OCI-M1 (cell line): Measurements from ENCODE around the gene TK2.
"Not testable (repeated sequence)": the region's sequence is repeated elsewhere in the genome, so short reads cannot be mapped to it uniquely, and the experiment has no call there.

ENCODE experiments used
- DNase-seq: peaks from one replicate; lab custom pipeline; 2025; lab: John Stamatoyannopoulos, UW

TK2 gene

DNA sequence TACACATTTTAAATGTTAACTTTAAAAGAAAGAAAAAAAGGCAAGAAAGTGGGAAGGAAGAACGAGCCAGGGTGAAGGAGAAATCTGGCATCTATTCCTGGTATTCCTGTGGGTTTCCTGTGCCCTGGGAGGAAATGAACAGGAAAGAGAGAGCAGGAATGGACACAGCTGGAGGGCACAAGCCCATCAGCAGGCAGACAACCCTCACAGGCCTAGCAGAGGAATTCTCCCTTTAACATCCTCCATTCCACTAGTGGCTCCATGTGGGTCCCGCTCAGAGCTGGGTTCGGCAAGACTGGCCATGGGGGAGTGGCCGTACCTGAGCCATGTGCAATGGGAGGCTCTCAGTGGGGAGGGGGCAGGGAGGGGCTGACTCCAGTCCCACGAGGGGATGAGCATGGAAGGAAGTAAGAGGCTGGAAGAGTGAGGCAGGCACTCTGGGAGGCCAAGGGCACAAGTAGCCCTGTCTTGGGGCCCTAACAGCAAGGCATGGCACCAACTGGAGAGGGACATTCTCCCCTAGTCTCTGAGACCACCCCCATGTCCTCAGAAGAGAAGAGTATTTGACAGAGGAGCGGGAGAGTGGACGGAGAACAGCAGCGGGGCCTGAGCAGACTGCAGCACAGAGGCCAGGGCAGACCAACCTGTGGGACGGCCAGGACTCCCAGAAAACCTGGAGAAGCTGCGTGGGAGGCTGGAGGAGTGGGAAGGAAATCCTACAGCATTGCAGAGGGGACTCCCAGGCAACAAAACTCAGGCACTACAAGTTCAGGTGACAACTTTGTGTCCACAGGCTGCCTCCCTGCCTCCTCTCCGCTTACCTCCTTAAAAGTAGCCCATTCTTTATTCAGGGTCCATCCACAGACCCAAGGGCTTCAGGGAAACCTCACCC is 30.2 kb downstream of the TK2 start:
- DNase-seq: no peak

GRCh38 chr16:66517586-66518263 is 32.2 kb downstream of the TK2 start:
- no peak for DNase-seq

DNA sequence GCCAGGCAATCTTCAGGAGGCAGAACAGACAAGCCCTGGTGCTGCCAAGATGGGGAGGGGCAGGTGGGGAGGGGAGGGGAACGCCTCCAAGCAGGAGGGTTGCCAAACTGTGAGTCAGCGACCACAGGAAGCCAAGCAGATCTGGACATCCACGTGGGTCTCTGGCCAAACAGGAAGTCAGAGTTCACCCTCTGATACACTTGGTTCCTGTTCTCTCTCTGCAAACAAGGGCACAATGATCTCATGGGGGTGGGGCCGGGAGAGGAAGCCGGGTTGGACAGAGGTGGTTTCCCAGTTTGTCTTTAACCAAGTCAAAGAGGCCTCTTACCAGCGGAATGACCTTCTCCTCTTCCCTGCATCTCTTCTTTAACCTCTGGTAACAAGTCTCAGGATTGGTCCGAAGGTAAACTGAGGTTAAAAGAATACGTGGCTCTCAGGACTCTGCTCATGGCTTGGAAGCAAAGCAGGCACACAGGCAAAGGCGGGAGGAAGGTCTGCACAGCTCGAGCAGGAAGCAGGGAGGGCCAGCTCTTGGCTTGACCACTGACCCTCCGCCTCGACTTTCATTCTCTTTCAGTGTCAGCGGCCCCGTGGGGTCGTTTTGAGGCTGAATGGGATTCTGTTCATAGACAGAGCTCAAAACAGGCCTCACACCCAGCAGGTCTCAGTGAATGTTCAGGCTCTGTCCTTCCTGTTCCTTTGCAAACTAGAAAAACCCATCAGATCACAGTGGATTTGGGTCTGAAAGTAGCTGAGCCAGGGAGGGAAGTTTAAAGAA is 32.9 kb downstream of the TK2 start:
- peak; percentile 98 for DNase-seq

DNA sequence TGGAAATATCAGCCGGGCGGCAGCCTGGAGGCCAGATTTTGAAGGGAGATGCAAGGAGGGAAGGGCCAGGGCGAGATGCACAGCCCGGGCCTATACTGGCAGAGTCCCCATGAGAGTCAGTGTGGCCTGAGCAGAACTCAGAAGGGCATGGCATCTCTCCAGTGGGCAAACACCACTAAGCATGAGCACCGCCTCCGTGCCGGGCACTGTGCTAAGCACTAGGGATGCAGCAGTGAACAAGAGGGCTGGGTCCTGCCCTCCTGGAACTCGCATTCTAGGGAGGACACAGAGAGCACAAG is 33.5 kb downstream of the TK2 start:
- DNase-seq: no peak

- DNase-seq: peak; percentile 45
Observed at GRCh38 chr16:66515596-66516508, 34.1 kb downstream of the TK2 start.

DNA sequence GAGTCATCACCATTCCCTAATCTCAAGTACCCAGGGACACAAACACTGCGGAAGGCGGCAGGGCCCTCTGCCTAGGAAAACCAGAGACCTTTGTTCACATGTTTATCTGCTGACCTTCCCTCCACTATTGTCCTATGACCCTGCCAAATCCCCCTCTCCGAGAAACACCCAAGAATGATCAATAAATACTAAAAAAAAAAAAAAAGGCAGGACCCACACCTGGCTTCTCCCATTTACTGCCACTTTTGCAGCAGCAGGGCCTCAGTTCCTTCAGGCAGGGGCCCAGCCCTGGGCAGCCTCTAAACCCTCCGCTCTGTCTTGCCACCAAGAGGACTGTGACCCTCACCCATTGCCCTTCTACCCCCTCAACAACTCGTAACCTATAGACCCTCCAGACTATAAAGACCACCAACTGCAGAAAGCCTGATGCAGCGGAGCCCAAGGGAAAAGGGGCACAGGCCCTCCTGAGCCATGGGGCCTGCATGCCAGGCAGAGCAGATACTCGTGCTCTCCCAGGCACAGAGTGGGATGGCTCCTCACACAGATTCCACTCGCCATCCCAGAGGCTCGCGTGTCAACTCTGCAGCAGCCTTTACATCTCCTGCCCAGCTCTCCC is 34.8 kb downstream of the TK2 start:
- DNase-seq: not testable (repeated sequence)

- DNase-seq: not testable (repeated sequence)
Observed at GRCh38 chr16:66514391-66514790, 35.5 kb downstream of the TK2 start.

DNA sequence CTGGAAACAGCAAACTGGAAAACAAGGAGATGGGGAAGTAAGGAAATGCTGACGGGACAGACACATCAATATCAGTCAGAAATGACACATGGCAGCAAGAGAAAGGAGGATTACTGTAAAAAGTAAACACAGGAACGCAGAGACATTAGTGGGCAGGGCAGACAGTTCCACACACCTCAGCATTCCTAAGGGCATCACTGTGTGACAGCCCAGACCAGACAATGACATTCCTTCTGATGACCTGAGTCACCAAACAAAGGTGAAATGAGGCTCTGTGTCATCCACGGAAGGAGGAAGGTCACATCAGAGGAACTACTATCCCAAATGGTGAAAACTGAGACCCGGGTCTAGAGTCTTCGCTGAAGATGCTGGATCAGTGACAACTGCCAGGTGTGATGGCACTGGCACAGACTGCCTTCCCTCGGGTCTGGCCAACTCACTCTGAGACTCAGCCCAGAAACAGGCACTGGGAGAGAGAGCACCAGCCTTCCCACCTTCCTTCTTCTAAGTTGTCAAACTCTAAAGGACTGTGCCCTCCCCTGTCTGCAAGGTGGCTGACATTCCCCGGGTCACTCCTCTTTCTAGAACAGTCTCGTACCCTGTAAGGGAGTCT is 36.7 kb downstream of the TK2 start:
- no peak for DNase-seq

DNA sequence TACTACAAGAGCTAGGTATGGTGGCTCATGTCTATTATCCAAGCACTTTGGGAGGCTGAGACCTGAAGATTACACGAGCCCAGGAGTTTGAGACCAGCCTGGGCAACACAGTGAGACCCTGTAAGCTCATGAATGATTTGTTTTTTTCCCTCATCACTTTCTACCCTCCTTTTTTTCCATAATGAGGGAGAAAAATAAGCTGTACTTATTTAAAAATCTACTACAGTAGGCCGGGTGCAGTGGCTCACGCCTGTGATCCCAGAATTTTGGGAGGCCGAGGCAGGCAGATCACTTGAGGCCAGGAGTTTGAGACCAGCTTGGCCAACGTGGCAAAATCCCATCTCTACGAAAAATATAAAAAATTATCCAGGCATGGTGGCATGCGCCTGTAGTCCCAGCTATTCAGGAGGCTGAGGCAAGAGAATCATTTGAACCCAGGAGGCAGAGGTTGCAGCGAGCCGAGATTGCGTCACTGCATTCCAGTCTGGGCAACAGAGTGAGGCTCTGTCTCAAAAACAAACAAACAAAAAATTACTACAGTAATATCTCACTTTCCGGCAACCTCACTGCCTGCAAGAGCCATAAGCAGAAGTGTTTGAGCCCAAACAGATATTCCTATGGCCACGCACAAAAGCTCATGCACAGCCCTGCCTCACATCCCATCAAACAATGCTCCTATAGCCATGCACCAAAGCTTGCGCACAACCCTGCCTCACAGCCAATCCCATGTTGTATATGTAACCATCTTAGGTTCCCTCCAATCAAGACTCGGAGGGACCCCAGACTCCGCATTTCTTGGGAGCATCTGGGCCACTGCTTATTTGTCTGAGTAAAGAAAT is 37.4 kb downstream of the TK2 start:
- DNase-seq: no peak

DNA sequence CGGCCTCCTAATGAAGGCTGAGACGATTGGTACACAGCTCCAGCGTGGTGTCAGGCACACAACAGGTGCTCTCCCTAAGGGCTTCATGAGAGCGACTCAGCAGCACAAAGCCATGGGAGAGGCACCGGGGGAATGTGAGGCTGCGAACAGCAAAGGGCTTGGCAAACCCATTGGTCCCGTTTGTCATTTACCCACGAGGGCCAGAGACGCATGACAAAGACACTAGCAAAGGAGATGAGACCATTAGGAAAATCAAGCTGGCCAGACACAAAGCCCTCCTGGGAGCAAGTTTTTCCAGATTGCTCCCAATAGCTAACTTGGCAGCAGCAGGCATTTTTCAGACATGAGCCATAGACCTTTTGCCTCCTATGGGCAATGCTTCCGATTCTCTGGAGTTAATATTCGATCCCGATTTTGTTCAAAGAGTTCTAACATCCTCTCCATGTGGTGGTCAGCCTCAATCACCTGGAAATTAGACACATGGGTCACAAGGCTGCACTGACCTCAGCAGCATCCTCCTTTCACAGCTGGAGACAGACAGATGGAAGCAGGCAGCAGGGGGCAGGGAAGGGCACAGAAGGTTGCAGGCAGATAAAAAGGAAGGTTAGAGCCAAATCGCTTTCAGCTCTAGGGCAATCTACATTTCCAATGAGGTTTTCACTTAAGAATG is 38.2 kb downstream of the TK2 start:
- peak; percentile 61 for DNase-seq

GRCh38 chr16:66510711-66511601 is 39.0 kb downstream of the TK2 start:
- no peak for DNase-seq

DNA sequence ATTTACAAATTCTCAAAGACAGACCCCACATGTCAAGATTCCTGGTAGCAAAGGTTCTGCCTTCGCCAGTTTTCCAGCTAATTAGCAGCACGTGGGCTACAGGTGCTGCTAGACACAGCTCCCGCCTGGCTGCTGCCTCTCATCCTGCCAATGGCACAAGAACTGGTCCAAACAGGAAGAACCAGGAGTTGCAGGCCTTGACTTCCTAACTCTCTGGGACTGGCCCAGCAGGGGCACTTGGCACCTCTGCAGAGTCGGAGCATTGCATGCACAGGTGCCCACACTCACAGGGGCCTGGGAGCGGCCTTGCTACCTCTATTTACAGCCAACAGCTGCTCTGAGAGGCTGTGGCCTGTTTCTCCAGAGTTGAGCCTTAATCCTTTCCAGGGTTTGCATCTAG is 39.6 kb downstream of the TK2 start:
- DNase-seq: no peak

- DNase-seq: no peak
Observed at GRCh38 chr16:66509576-66509975, 40.3 kb downstream of the TK2 start.

GRCh38 chr16:66508914-66509496 is 40.9 kb downstream of the TK2 start:
- no peak for DNase-seq

DNA sequence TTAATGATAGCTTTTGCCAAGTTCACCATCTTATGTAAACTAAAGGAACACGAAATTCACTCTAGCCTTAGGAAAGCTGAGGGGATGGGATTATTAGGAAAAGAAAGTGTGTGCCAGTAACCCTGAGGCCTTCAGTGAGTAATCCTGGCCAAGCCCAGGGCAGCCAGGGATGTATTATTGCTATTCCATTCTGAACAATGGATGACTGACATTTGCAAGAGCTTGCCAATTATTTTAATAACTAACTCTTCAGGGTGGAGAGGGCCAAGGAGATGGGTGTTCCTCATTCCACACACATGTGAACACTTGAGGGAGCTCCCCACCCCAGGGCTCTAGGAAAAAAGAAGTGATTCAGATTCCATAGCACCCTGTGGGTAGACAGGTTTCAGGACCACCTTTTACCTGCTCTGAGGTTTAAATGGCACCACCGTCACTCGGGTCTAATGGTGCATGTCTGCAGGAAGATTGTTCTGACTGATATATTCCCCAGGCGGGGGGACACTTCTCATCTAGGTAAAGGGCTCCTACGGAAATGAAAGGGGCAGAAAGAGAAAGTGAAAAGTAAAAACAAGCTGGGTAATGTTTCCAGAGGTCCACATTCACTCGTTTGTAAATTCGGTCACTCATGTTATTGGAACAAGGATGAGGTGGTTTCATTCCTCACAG is 41.5 kb downstream of the TK2 start:
- no peak for DNase-seq

- no peak for DNase-seq
Observed at GRCh38 chr16:66507731-66508239, 42.1 kb downstream of the TK2 start.

GRCh38 chr16:66503612-66504011 is 46.3 kb downstream of the TK2 start:
- DNase-seq: no peak
